HCT116 (cell line): ENCODE data around the gene RHOBTB1. TPM values are rescaled to one million over a fixed set of nuclear protein-coding genes. Genes with fewer than 3 reads are reported as not detected.

Experiments
- ATAC-seq: fragments of 200-7000 bp; cut with Tn5 transposase; 2 replicates; pipeline ENCODE4 v1.9.1; 2020; ENCODE audit warnings: mild to moderate bottlenecking, moderate library complexity
- BruUV-seq: library from RNA; stranded (reverse); fragments of 400-500 nt; replicated peaks from 2 replicates; lab custom pipeline; 2021; lab: Mats Ljungman, UMichigan
- CTCF ChIA-PET: fragments of 300-600 bp; sonication (Branson Sonifier 250); formaldehyde crosslinking; loops from one replicate; lab custom pipeline; 2021; ENCODE audit warnings: antibody characterized with exemption; lab: Charles Lee
- POLR2A ChIA-PET: fragments of 300-600, 350-600 bp; sonication (Branson Sonifier 250); formaldehyde crosslinking; loops from one replicate; lab custom pipeline; 2021; ENCODE audit warnings: antibody characterized with exemption; lab: Charles Lee
- RAD21 ChIA-PET, 2 experiments: fragments of 300-600 bp; sonication (Branson Sonifier 250); formaldehyde crosslinking; loops; one replicate each; lab custom pipeline; 2023; ENCODE audit warnings: low total read pairs in 2 of 2; ENCODE audit not compliant: uncharacterized antibody in 2 of 2, unreplicated experiment in 2 of 2, low non-redundant PET in 1 of 2; lab: Charles Lee
- DNase-seq: peaks from one replicate; pipeline ENCODE4 v3.0.0-alpha.2; 2010; ENCODE audit warnings: low read depth, low spot score
- H2AFZ ChIP-seq: fragments of 200-600 bp; shearing (Covaris generic), sonication (generic); 2 replicates; pipeline ENCODE4 v1.6.1; 2017; ENCODE audit warnings: low read depth, mixed run types, mixed read lengths, antibody characterized with exemption, low read length; ENCODE audit not compliant: poor library complexity, severe bottlenecking
- H3K27ac ChIP-seq: 2 replicates; pipeline ENCODE4 v1.5.1; 2012; ENCODE audit warnings: low read depth, low read length
- H3K27me3 ChIP-seq: fragments of 200-600 bp; sonication (generic); 2 replicates; pipeline ENCODE4 v1.6.1; 2016; ENCODE audit warnings: mixed run types, low read length, mixed read lengths; ENCODE audit not compliant: insufficient read depth
- H3K36me3 ChIP-seq, 2 experiments: fragments of 200-500 bp in 1 of 2; fragments of 200-600 bp in 1 of 2; sonication (Bioruptor generic) in 1 of 2; sonication (generic) in 1 of 2; 2 replicates each; pipeline versions ENCODE4 v1.5.1 to v1.6.1; 2014 to 2016; ENCODE audit warnings: low read length in 2 of 2, inconsistent platforms in 1 of 2, mixed read lengths in 1 of 2, mixed run types in 1 of 2; ENCODE audit not compliant: insufficient read depth in 2 of 2, control insufficient read depth in 1 of 2
- H3K4me1 ChIP-seq, 2 experiments: fragments of 200-600 bp in 1 of 2; sonication (generic) in 1 of 2; 2 replicates each; pipeline versions ENCODE4 v1.5.1 to v1.6.1; 2012 to 2017; ENCODE audit warnings: low read length in 2 of 2, inconsistent platforms in 1 of 2, mild to moderate bottlenecking in 1 of 2, mixed read lengths in 1 of 2, mixed run types in 1 of 2, moderate library complexity in 1 of 2; ENCODE audit not compliant: insufficient read depth in 2 of 2, control insufficient read depth in 1 of 2
- H3K4me2 ChIP-seq: fragments of 200-600 bp; sonication (generic); 2 replicates; pipeline ENCODE4 v1.6.1; 2017; ENCODE audit warnings: mixed run types, low read length, mixed read lengths
- H3K4me3 ChIP-seq, 2 experiments: fragments of 200-600 bp in 1 of 2; sonication (generic) in 1 of 2; replicated peaks in 1 of 2; 2 replicates each; pipeline ENCODE4 v1.5.1; 2011 to 2016; ENCODE audit warnings: low read length in 2 of 2, control low read depth in 1 of 2, low read depth in 1 of 2, mild to moderate bottlenecking in 1 of 2, mixed read lengths in 1 of 2, mixed run types in 1 of 2
- H3K79me2 ChIP-seq: fragments of 200-600 bp; sonication (generic); 2 replicates; pipeline ENCODE4 v1.6.1; 2017; ENCODE audit warnings: mild to moderate bottlenecking, mixed run types, low read length, moderate library complexity, mixed read lengths; ENCODE audit not compliant: insufficient read depth
- H3K9ac ChIP-seq: fragments of 200-600 bp; sonication (generic); 2 replicates; pipeline ENCODE4 v1.6.1; 2016; ENCODE audit warnings: low read length, mixed read lengths
- H3K9me2 ChIP-seq: fragments of 200-600 bp; sonication (generic), shearing (Covaris generic); 2 replicates; pipeline ENCODE4 v1.6.1; 2017; ENCODE audit warnings: mixed run types, mild to moderate bottlenecking, moderate library complexity; ENCODE audit not compliant: insufficient read depth
- H3K9me3 ChIP-seq, 2 experiments: fragments of 200-500 bp in 1 of 2; fragments of 200-600 bp in 1 of 2; sonication (Bioruptor generic) in 1 of 2; sonication (generic) in 1 of 2; 2 replicates each; pipeline ENCODE4 v1.6.1; 2014 to 2017; ENCODE audit warnings: low read length in 2 of 2, mixed read lengths in 2 of 2, inconsistent platforms in 1 of 2, low read depth in 1 of 2, mild to moderate bottlenecking in 1 of 2, mixed run types in 1 of 2, moderate library complexity in 1 of 2; ENCODE audit not compliant: control insufficient read depth in 1 of 2, insufficient read depth in 1 of 2
- H4K20me1 ChIP-seq: fragments of 200-600 bp; sonication (generic), shearing (Covaris generic); 2 replicates; pipeline ENCODE4 v1.6.1; 2017; ENCODE audit warnings: mixed run types, mild to moderate bottlenecking, moderate library complexity; ENCODE audit not compliant: insufficient read depth
- ATF3 ChIP-seq: IDR thresholded peaks from 2 replicates; pipeline ENCODE4 v1.6.1; 2012
- CBX3 ChIP-seq: IDR thresholded peaks from 2 replicates; pipeline ENCODE4 v1.6.1; 2012; ENCODE audit warnings: low read depth
- CTCF ChIP-seq, 3 experiments: fragments of 200-600 bp in 1 of 3; sonication (generic) in 1 of 3; IDR thresholded peaks in 2 of 3; conservative IDR thresholded peaks in 1 of 3; 2 replicates each; pipeline ENCODE4 v1.5.1; 2012 to 2017; ENCODE audit warnings: low read depth in 2 of 3, low read length in 2 of 3, antibody characterized with exemption in 1 of 3, borderline replicate concordance in 1 of 3, control low read depth in 1 of 3, mild to moderate bottlenecking in 1 of 3, mixed read lengths in 1 of 3, mixed run types in 1 of 3, moderate library complexity in 1 of 3; ENCODE audit not compliant: insufficient read depth in 1 of 3
- EGR1 ChIP-seq: IDR thresholded peaks from 2 replicates; pipeline ENCODE4 v1.6.1; 2012; ENCODE audit warnings: low read depth
- ELF1 ChIP-seq: IDR thresholded peaks from 2 replicates; pipeline ENCODE4 v1.6.1; 2012; ENCODE audit warnings: low read depth, borderline replicate concordance
- EZH2 ChIP-seq: fragments of 200-600 bp; sonication (generic); IDR thresholded peaks from 2 replicates; pipeline ENCODE4 v1.6.1; 2017; ENCODE audit warnings: antibody characterized with exemption, mixed run types
- EZH2phosphoT487 ChIP-seq: fragments of 200-600 bp; IDR thresholded peaks from 2 replicates; pipeline ENCODE4 v1.6.1; 2018; ENCODE audit warnings: antibody characterized with exemption, borderline replicate concordance
- JUND ChIP-seq: IDR thresholded peaks from 2 replicates; pipeline ENCODE4 v1.6.1; 2012
- MAX ChIP-seq: IDR thresholded peaks from 2 replicates; pipeline ENCODE4 v1.6.1; 2012
- REST ChIP-seq: IDR thresholded peaks from 2 replicates; pipeline ENCODE4 v1.6.1; 2012; ENCODE audit warnings: low read depth
- SIN3A ChIP-seq: IDR thresholded peaks from 2 replicates; pipeline ENCODE4 v1.6.1; 2012; ENCODE audit warnings: low read depth
- SRF ChIP-seq: IDR thresholded peaks from 2 replicates; pipeline ENCODE4 v1.6.1; 2012; ENCODE audit warnings: low read depth
- TCF7L2 ChIP-seq: IDR thresholded peaks from 2 replicates; pipeline ENCODE4 v1.7.0; 2011; ENCODE audit warnings: borderline replicate concordance, inconsistent platforms; ENCODE audit not compliant: insufficient read depth, insufficient read length; ENCODE audit errors: extremely low read depth
- YY1 ChIP-seq: IDR thresholded peaks from 2 replicates; pipeline ENCODE4 v1.6.1; 2011; ENCODE audit warnings: low read length, low read depth, moderate library complexity, mild to moderate bottlenecking; ENCODE audit not compliant: insufficient replicate concordance; ENCODE audit errors: extremely low read depth
- ZFX ChIP-seq: fragments of 450-650 bp; IDR thresholded peaks from 2 replicates; pipeline ENCODE4 v1.6.1; 2017
- ZNF274 ChIP-seq: fragments of 200-500 bp; sonication (Bioruptor generic); IDR thresholded peaks from 2 replicates; pipeline ENCODE4 v1.6.1; 2014; ENCODE audit warnings: mild to moderate bottlenecking, low read depth, low read length, inconsistent platforms
- intact Hi-C: fragments of 100-400 bp; cut with micrococcal nuclease; formaldehyde crosslinking; loops from 2 replicates; pipeline ENCODE4 v1.10.0; 2022
- total RNA-seq: library from RNA; stranded (reverse); gene quantifications from one replicate; pipeline ENCODE4 v1.2.1, GENCODE V29; 2021; ENCODE audit not compliant: unreplicated experiment

RHOBTB1 gene
- total RNA-seq, 1 experiment from 2014 or later = 1.6 TPM

GRCh38 chr10:60873758-60874157, 70.2 kb downstream of the RHOBTB1 start (continued):
- TF ChIP-seq REST (no peak), ZFX (no peak), SIN3A (no peak), MAX (no peak), CBX3 (no peak), TCF7L2 (no peak), SRF (no peak)

GRCh38 chr10:60872451-60872850, 71.5 kb downstream of the RHOBTB1 start:
- Histone ChIP-seq H3K9me3 (no peaks in the 10 kb centered on the region), H4K20me1 (no peaks in the 10 kb centered on the region), H3K4me3 (no peak overlapping the region), H2AFZ (no peak overlapping the region), H3K4me1 (no peaks in the 10 kb centered on the region), H3K9me2 (no peaks in the 10 kb centered on the region), H3K36me3 (no peaks in the 10 kb centered on the region), H3K79me2 (no peaks in the 10 kb centered on the region), H3K9ac (no peak overlapping the region), H3K27ac (no peak overlapping the region), H3K4me2 (no peak overlapping the region), H3K27me3 (no peaks in the 10 kb centered on the region)
- ChIA-PET RAD21 (no interaction called here), CTCF (no interaction called here), POLR2A (no interaction called here)
- ATAC-seq (no peak), DNase-seq (no peak)
- intact Hi-C loops = no loop called here
- BruUV-seq = no TSS peak
- TF ChIP-seq ZNF274 = no peak
- TF ChIP-seq EGR1 = no peak
- TF ChIP-seq CTCF (IDR thresholded peaks at IDR 0.05 in 2 of 3, conservative IDR thresholded peaks at IDR 0.05 in 1 of 3; ENCODE audit: borderline replicate concordance in 1 of 3, insufficient read depth in 1 of 3, low read depth in 2 of 3, low read length in 2 of 3) = no peak
- TF ChIP-seq ATF3 = no peak
- TF ChIP-seq ELF1 = no peak
- no peak for TF ChIP-seq JUND
- TF ChIP-seq REST = no peak
- no peak for TF ChIP-seq ZFX
- no peak for TF ChIP-seq EZH2phosphoT487
- no peak for TF ChIP-seq EZH2
- TF ChIP-seq TCF7L2 = no peak
- TF ChIP-seq YY1 = no peak
